Activated effector memory CD4-positive, alpha-beta T cell treated with Interleukin-2 at 50 U/mL for 16 hours (primary cell): ENCODE measurements around the gene PTCD2.
"Not testable (repeated sequence)": the region's sequence is repeated elsewhere in the genome, so short reads cannot be mapped to it uniquely, and the experiment has no call there.

Experiments used
- DNase-seq: peaks from one replicate; pipeline ENCODE4 v3.0.0-alpha.2; 2020

PTCD2 gene

DNA sequence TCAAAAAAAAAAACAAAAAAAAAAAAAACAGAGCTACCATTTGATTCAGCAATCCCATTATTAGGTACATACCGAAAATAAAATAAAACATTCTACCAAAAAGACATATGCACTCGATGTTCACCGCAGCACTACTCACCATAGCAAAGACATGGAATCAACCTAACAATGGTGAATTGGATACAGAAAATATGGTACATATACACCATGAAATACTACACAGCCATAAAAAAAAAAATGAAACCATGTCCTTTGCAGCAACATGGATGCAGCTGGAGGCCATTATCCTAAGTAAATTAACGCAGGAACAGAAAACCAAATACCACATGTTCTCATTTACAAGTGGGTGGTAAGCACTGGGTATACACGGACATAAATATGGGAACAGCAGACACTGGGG lies 21.5 kb upstream of the PTCD2 start:
- no peak for DNase-seq

DNA sequence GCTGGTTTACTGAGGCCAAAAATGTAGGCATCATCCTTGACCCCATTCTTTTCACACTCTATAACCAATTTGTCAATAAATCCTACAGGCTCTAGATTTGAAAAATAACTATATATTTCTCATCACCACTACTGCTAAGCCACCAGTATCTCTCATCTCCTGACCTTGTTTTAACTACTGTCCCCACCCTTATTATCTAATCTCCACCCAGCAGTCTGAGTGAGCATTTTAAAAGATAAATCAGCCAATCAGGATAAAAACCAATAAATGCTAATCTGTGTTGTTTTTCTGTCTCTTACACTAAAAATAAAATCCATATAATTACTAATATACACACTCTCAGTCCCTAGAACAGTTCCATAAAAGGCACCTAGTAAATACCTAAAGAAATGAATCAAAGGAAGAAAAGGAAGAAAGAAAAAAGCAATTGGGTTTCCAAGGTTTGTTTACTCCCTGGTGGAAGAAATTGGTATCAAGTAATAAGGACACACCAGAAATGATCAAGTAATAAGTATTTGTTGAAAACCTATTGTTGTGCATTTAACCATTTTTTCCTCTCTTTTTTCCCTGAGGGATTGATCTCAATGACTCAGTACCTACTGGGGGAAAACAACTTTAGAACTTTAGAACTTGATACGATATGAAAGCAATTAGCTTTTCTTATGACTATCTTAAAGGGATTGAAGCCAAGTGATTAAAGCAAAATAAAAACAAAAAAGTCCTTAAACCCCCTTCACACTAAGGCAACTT lies 19.4 kb upstream of the PTCD2 start:
- DNase-seq, result no peak

- no peak for DNase-seq
These were observed 18.6 kb upstream of the PTCD2 start for GRCh38 chr5:72301557-72301956.

GRCh38 chr5:72302171-72302570 lies 18.0 kb upstream of the PTCD2 start:
- no peak for DNase-seq

DNA sequence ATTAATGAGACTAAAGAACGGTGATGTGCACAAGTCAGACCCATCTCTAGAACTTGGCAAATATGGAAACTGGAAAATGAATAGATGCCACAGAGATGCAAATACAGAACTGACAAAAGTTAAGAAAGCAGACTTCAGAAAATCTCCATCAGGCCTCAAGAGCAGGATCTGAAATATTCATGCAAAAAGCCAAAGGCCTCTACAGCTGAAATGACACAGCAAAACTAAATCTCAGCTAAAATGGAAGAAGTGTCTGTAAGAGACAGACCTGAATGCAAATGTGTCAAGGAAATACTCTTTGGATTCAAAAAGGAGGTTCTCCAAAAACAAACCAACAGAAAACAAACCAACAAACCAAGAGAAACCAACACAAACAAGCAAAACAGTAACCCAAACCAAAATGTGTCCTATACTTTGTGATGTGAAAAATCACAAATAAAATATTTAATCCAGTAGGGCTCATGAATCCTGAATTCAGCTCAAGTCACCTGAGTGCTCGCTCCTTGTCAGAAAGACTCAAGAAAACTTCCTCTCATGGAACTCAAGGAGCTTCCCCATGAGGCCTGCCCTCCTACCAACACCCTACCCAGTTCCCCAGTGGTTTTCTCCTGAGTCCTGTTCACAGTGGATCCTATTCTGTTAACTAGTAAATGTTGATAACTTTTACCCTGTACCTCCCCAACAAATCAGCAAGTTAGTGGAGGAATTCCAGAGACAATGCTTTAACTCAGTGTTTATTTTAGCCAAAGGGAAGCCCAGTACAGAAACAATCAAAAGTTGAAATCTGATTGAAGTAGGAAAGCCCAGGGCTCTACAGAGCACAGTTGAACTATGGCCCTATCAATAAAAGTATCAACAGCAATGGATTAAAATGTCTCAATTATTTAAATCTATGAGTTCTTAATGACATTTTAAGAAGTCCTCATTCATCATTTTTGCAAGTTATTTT lies 14.7 kb upstream of the PTCD2 start:
- no peak for DNase-seq

GRCh38 chr5:72307573-72307967 lies 12.6 kb upstream of the PTCD2 start:
- no peak for DNase-seq

DNA sequence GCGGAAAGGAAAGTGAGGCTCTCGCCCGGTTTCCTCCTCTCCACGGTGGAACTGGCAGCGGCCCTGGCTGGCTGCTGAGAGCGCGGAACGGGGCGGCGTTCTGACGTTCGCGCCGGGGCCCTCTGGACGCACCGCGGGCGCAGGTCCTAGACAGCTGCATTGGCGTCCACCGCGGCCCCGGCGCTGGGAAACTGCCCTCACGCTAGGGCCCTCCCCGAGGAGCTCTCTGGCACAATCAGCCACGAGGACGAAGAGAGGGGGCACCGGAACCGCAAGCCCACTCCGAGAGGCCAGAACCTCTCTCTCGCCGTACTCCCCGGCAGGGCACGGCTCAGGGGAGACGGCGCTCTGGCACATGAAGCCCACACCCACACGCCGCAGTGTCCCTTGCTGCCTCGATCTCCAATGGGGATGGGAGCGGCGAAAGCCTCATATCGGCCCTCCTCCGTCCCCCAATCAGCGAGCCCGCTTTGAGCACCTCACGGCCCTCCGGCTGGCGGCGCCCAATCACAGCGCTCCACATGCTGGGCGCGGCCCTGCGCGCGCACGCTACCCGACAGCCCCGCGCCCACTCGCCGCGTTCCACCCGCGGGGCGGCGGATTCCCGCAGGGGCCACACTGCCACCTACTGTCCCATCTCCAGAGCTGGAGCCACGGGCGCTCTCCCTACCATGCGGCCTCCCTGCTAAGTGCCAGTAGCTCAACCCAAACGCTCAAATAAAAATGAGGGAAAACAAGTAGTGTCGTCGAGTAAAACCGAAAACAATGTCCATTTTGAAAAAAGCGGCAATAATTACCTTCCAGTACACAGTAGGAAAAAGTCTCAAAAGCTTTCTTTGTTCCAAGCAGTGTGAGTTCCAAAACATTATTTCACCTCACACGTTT lies 12.0 kb upstream of the PTCD2 start:
- peak; percentile 94 for DNase-seq

DNA sequence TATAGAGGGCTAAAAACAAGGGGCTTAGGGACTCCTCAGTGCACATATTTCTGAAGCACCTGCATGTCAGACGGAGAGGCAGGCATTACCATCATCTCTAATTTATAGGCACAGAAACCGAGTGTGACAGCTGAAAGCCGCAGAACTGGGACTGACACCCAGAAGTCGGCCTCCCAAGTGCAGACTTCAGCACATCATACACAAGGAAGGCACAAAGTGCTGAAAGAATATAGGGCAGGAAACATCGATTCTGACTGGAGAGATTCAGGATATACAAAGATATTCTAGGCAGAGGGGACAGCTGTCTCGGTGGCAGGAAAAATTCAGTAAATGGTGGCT lies 11.4 kb upstream of the PTCD2 start:
- DNase-seq, result no peak

DNA sequence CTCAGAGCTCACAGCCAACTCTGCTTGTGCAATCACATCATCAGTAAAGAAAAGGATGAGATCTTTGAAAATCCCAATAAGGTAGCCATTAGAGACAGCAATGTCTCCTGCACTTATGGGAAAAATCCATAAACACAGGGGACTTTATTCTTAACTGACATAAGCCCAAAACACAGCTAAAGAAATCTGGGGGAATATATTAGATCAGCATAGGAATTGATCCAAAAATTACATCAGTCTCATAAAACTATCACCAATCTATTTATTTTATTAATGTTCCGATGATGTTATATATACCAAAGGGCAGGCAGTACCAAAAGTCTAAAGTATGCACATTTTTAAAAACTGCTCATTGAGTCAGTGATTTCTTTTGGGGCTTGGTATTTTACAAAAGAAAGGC lies 7.0 kb upstream of the PTCD2 start:
- DNase-seq, result no peak

- no peak for DNase-seq
These were observed 5.5 kb upstream of the PTCD2 start for GRCh38 chr5:72314571-72315172.

GRCh38 chr5:72319435-72319975 lies 668 bp upstream of the PTCD2 start:
- not testable (repeated sequence) for DNase-seq

DNA sequence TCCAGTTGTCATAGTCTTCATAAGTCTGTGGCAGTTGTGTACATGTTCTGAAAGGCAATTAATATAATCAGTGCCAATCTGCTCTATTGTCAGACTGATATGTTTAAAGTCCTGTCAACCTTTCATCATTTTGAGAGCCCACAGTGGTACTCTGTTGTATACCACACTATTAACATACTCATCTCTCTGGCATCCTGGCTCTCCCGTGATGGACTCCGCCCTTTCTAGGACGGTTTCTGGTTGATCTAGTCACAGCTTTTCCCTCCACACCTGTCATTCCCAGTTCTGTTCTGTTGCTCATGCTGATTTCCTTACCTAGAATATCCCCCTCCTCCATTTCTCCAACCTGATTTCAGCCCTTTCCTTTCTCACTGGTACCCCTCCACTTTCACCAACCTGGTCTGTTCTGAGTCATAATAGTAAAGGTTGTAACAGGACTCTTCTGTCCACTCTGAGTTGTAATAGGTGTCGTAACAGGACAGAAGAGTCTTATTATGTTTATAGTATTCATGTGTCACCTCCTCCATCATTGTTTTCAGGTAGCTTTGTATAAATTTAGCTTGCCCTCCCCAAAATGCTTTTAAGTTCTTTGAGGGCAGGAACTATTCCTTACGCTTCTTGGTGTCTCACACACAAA lies 4.1 kb downstream of the PTCD2 start:
- DNase-seq, result no peak

GRCh38 chr5:72325566-72326305 lies 5.6 kb downstream of the PTCD2 start:
- no peak for DNase-seq

DNA sequence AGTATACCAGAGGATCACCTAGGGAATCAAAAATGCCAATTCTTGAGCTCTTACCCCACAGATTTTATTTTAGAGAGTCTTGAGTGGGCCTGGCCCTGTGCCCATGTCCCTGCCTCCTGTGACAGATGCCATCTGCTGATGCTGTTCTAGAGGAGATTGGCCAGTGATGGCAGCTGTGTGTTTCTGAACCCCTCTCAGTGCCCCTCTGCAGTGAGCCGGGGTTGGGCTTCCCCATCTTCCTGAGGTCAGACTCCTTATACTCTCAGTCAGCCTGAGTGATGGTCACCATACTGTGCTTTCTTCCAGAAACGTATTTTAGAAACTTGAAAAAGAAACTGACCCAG lies 6.1 kb downstream of the PTCD2 start:
- DNase-seq, result no peak

GRCh38 chr5:72328172-72328571 lies 8.0 kb downstream of the PTCD2 start:
- DNase-seq, result no peak

DNA sequence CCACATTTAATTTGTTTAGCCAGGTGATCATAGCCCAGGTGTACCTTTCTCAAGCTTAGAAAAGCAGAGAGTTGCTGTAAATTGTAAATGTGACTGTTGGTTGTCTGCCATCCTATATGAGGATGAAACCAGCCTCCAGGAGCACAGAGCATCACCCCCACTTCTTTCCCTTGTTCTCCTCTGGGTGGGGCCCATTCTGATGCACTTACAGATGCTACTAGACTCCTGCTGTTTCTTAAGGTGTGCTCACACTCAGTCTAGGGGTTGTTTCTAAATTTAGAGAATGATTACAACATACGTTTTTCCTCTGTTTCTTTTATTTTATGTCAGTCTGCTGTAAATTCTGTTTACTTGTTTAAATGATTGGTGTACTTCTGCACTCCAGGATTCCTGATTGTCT lies 10.5 kb downstream of the PTCD2 start:
- no peak for DNase-seq

DNA sequence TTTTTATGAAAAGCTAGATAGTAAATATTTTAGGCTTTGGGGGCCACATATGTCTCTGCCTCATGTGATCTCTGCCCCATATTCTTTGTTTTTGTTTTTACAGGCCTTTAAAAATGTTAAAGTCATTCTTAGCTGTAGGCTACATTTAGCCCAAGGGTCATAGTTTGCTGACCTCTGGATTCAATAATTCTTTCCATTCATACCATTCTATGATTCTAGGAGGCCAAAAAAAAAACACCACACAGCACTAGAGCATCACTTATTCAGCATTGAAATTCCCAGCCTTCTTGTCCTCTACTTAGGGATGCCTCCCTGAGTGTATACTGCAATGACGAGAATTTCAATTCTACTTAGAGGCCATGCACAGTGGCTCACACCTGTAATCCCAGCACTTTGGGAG lies 17.0 kb downstream of the PTCD2 start:
- DNase-seq, result no peak

DNA sequence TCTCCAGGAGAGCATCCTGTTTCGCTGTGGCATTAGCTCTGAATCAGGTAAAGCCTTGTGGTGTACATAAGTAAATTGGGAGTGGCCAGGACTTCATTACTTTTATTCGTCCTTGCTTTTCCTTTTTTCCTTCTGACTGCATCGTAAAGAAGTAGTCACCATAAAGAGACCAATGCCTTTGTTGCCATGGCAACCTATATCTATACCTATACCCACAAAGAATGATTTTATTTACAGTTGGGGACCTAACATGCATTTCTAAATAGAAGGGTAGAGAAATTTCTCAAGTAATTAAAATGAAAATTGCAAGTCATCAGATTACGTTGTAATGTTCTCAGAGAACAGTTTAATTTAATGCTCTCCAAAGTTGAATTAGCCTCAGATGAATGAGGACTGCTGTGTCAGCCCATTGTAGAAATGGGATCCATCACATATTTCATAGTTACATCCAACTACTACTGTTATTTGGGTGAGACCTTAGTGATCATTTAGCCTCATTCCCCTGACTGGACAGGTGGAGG lies 18.6 kb downstream of the PTCD2 start:
- no peak for DNase-seq

GRCh38 chr5:72346398-72346797 lies 26.2 kb downstream of the PTCD2 start:
- no peak for DNase-seq

- no peak for DNase-seq
These were observed 27.7 kb downstream of the PTCD2 start for GRCh38 chr5:72347801-72348308.

GRCh38 chr5:72351376-72351775 lies 31.2 kb downstream of the PTCD2 start:
- no peak for DNase-seq
